ENCODE measurements around the gene SPOCK1.

Gene SPOCK1

DNA sequence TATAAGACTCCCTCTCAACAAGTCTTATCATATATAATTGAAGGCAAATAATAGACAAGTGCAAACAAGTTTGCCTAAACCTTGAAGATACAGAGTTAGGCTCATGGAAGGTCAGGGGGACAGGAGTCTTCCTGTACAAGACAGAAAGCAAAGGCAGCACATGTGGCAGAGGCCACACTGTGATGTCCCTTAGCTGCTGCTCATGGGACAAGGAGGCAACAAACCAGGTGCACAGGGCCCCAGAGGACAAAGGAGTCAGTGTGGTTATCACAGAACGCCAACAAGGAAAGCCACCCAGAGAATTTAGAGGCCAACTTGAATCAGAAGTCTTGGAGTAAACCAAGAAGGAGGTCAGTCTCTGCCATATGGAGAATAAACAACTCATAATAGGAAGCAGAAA is 444.8 kb downstream of the SPOCK1 start:
- DNase-seq, result no peak

DNA sequence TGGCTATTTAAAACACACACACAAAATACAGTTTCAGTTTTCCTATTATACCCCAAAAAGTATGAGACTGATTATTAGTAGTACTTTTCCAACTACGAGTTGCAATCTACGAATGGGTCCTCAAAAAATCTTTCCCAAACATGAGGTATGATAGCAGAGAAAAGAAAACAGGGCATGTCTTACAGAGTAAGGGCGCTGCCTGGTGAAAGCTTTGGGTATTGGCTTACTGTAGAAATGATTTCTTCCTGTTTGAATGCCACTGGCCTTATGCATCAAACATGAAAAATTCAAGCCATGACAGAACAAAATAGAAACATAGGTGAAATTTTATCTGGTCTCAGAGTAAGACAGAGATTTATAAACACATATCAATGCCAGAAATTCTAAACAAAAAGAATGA is 448.0 kb downstream of the SPOCK1 start:
- no peak for DNase-seq

DNA sequence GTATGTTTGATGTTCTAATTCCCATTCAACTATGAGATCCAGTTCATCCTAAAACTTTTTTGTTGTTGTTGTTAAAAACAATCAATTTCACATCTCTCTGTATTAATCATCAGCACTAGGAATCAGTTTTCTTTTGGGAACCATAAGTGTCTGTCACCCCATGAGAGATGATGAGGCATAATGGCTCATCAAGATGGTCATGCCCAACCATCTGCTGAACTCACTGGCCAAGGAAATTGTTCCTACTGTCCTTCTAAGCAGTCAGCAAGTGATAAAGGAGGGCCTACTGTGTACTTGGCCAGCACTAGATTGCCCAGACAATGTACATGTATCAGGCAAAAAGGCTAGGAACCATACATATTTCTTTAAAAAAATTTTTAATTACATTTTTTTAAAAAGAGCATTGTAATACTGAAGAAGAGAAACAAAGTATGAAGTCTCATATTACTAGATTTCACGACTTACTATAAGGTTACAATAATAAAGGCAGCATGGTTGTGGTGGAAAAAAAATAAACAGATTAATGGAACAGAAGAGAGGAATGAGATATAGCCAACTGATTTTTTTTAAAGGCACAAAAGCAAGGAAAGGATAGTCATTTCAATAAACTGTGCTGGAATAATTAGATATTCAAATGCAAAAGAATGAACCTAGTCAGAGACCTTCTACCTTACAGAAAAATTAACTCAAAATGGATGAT is 458.3 kb downstream of the SPOCK1 start:
- DNase-seq, result no peak

DNA sequence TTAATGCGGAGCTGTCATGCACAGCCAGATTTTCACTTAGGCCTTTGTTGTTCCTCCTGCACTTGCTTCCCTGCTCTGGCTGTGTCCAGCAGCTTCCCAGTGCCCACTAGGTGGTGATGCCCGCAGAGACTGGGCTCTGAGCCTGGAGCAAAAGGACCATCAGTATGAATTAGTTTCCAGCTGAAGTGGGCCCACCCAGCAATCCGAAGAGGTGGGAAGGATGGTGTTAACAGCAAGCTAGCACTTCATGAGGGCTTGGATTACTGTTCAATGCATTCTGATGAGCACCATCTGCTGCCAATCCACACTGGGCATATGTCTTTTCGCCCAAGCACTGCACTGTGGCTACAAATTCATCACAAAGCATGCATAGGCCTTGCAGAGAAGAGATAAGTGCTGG is 459.1 kb downstream of the SPOCK1 start:
- no peak for DNase-seq

DNA sequence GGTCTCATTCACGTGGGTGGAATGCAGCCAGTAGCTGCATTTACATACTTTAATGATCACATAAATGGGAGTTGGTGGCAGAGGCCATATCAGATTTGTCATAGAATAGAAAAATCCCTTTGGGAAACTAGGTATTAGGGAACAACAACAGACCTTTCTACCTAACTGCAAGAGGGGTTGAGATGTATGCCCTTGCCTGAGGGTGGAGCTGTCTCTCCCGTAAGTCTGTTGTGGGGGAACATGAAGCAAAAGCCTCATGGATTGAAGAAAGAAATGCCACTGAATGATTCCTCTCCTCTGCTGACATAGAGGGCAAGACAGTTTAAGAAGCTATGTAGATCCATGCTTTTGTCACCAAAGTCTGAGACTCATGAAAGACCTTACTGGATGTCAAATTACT is 461.3 kb downstream of the SPOCK1 start:
- no peak for DNase-seq

DNA sequence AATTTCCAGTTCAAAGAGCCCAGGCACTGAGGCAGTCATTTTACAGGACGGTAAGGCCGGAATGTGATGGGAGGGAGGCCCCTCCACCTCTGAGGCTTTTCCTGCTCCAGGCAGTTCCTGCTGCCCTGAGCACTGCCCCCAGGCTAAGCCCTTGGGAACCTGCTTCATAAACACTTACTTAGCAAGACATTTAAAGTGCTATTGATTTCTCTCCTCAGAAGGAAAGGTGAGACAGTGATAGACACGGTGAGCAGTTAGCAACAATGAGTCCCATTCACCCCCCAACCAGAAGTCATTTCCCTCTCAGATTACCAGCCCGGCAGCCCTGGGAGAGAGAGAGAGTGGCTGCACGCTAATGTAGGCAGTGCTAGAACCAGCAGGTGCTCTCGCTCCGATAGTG is 462.5 kb downstream of the SPOCK1 start:
- DNase-seq, result no peak

DNA sequence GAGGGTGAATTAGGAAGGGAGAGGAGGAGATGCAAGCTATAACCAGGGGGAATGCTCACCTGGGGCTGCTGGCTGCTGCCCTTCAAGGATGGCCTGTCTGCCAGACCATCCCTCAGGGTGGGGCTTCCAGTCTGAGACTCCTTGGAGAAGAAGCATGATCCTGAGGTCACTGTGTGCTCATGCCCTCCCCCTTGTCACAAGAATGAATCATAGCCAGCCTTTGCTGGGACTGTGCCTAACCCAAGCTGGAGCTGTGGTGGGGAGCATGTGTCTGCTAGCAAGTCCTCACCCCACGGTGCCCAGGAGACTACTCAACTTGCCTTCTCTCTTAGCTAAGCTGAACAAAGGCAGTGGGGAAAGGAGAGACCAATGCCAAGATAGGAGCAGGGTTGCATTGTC is 463.6 kb downstream of the SPOCK1 start:
- DNase-seq, result no peak

DNA sequence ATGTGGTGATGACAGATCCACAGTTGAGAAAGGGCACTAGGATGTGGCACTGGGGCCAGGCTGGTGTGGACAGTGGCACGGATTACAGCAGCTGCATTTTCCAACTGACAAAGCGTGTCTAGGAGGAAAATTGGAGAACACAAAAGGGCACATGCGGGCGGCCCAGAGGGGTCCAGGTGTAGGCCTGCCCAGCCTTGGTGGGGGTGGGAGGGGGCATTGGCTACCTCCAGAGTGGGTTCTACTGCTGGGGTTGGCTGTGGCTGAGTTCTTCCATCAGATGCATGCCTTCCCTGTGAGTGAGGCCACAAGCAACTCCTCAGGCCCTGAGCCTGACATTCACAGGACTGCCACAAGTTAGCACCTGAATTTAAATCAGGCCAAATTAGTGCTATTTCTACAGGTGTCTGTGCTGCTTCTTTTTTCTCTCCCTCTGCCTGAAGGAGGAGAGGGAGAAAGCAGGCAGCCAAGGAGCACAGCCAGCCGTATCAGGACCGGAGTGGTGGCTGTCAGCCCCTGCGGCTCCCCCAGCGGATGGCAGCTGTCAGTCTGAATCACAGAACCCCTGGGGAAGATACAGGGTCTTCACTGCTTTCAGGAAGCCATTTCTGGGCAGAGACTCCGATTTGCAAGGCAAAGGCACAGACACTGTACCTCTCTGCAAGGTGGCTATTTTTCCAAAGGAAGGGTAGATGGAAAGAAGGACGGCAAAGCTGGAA is 464.2 kb downstream of the SPOCK1 start:
- no peak for DNase-seq

DNA sequence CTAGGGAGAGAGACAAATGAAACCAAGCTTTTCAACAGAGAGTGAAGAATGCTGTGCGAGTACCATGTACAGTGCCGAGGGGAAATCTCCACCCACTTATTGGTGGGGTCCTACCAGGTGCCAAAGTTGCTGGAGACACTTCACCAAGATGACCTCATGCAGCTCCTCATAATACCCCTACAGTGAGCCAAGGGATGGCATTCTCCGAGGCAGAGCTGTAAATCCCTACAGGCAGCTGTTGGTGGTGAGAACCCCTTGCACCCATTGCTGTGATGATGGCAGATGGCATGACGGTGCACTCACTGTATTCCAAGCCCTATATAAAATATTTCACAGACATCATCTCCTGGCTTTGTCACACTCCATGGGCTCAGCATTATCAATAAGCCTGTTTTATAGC is 464.9 kb downstream of the SPOCK1 start:
- DNase-seq, result no peak

DNA sequence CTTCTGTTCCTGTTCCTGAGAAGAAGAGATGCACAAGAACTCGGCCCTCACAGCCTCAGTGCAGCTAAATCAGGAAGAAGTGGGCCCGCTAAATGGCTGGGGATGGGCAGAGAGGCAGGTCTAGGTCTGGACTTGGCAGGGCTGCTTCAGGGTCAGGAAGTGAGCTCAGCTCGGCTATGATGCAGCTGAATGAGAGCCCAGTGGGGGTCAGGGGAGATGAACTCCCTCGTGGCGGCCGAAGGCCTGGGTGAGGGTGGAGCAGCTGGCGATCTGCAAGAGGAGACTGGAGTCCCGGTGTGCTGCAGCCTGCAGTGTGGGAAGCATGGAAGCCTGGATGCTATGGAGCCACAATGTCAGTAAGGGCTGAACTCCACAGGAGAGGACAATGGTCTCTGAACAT is 466.2 kb downstream of the SPOCK1 start:
- no peak for DNase-seq

DNA sequence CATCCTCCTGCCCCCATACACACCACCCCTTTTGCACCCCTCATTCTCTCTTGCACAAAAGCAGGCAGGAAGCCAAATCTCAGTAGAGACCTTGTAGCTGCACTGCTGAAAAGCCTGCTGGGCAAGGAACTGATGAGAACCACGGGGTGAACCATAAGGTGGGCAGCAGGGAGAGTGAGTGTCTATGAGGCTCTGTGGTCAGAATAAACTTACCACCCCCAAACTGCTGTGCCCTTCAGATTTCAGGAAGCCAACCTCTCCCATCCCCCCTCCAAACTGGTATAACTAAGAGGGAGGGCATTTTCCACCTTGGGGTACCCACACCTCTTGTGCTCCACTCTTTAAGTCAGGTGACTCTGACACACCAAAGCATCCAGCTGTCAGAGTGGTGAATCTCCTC is 471.4 kb downstream of the SPOCK1 start:
- DNase-seq, result no peak

DNA sequence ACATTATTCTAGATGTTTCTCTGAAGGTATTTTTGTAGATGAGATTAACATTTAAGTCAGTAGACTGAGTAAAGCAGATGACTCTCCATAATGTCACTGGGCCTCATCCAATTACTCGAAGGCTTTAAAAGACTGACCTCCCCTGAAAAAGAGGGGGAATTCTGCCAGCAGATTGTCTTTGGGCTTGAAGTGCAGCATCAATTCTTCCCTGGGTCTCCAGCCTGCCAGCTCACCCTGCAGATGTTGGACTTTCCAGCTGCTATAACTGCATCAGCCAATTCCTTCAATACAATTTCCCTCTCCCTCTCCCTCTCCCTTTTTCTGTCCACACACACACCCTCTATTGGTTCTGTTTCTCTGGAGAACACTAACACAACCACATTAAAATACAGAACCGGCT is 472.8 kb downstream of the SPOCK1 start:
- no peak for DNase-seq

DNA sequence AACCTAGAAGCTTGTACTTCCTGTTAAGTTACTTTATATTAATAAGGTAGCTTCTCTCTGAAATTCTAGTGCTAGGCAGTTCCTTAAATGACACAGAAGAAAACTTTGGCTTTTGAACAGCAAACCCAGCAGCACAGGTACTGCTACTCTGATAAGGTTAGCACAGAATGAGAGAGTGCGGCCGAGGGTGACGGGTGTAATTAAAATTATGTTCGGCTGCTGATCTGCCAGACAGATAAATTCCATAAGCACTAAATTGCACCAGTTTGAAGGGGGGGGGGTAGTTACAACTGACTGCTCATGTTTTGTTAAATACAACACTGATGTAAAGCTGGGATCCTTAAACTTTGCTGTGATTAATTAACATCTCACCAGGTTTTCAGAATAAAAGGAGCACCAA is 475.1 kb downstream of the SPOCK1 start:
- DNase-seq, result no peak

DNA sequence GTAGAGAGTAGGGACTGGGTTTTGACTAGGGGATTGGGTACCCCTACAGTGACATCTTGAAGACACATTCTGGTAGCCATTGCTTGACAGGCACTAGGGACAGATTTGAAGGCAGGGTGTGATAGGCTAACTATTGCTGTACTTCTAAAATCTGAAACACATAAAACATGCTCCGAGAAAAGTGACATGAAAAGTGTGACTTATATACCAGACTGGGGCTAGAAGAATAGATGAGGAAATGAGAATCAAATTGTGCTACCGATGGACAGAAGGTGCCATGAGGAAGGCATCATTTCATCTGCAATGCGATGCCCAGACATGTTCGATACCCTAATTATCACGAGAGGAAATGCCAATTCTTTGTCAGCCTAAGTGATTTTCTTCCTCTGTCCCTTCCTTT is 475.8 kb downstream of the SPOCK1 start:
- no peak for DNase-seq

DNA sequence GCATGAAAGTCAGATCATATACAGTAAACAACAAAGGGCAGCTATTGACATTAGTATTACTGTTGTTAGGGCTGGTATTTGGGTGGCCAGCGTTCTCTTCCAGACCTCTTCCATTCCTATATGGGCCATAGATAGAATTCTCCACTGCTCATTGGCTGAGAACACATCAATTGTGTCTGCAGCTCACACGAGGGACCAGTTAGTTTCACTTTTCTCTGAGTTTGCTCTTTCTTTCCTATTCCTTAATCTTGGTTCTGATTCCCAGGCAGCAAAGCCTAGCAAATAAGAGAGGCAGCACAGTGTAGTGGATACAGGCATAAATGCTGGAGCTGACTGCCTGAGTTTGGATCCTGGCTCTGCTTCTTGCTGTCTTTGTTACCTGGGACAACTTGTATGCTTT is 476.4 kb downstream of the SPOCK1 start:
- no peak for DNase-seq

DNA sequence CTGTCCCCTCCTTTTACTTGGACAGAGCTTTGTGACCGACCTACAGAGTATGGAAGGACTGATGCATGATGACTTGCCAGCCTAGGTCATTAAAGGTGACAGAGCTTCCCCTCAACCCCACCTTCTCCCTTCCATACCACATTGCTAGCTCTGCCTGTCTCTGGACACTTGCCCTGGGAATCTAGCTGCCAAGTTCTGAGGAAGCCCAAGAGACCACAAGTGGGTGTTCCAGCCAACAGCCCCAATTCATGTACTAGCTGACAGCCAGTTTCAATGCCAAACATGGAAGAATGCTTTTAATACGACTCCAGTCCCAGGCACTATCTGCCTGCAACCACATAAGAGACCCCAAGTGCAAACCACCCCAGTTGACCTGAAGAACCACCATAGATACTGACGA is 477.1 kb downstream of the SPOCK1 start:
- DNase-seq, result no peak

DNA sequence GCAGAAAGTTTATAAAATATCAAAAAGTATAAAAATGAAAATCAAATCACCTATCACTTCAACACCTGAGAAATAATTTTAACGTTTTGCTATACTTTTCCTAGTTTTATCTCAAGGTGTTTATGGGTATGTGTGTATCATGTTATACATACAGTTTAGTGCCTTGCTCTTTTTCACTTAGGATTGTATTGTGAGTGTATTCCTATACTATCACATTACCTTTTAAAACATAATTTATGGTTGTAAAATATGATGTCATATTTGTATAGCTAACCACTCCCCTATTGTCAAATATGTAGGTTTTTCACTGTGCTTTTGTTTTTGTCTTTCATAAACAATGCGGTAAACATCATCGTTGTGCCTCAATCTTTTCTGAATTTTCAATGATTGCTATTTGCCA is 479.9 kb downstream of the SPOCK1 start:
- no peak for DNase-seq

DNA sequence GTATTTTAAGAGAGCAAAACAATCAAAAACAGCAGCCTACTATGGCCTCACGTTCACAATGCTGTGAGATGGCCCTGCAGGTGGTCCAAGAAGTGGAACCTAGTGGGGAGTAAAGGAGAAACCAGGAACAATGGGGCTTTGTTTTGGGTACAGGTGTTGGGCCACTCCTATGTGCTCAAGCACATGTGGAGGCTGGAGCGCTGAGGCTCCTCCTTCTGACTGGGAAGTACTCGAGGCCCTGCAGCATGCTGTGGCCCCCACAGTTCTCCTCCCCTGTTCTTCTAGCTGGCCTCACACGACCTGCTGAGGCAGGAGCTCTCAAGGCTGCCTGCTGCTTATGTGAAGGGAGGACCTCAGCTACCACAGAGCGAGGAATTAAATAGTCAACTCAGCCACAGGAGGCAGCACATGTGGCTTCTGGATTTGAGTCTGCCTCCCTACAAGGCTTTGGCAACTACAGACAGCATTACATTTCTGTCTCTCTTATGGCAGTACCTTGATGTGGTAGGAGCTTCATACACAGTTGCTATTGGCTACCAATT is 482.3 kb downstream of the SPOCK1 start:
- DNase-seq, result no peak

DNA sequence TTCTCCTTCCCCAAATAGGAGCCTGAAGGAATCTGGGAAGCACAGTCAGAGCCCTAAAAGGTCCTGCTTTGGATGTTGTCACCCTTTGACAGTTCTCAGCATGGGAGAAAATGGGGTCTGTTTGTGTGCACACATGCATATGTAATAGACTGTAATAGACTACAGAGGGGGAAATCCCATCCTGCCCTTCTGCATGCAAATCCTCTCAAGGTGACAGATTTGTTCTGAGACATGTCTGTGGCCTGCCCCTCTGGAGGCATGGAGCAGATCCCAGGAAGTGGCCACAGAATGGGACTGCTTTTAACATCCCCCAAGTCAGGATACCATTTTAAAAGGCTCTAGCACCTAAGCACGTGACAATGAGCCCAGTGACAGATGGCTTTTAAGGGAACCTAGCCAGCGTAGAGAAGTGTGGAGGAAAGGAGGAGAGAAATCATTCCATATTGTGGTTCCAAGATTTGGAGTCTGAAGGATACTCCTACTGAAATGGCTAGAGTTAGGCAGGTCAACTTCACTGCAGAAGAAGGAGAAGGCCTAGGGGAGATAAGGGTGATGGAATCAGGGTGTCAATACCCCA is 483.5 kb downstream of the SPOCK1 start:
- DNase-seq, result no peak

DNA sequence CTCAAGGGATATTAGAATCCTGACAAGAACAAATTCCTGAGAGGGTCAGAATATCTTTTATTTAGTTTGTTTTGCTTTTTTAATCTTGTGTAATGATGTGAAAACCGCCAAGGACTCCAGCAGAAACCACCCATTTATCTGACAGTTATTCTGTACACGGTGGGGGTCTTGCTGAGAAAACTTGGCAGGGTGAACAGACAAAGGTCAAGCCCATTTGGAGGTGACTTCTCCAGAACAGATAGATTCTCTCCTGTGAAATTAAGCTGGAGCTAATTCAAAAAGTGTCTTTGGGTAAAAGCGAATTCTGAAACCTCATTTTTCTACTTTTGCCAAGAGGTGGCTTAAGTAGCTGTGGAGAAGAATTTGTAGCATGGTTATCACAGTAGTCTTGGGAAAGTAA is 484.4 kb downstream of the SPOCK1 start:
- DNase-seq, result no peak

DNA sequence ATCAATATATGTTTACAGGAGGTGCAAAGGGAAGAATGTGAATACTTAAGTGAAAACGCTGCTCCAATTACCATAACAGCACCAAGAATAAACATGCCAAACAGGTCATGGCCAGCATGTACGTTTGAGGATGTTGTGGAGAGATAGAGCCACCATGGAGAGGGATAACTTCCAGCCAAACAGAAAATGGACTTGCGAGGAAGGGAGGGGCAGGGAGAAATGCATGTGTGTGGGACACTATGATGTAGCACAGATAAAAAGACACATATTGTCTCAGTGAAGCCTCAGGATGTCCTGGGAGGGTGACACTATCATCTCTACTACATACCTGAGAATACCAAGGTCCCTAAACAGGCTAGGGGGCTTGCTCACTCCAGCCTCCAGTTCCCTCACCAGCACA is 488.9 kb downstream of the SPOCK1 start:
- DNase-seq, result no peak

DNA sequence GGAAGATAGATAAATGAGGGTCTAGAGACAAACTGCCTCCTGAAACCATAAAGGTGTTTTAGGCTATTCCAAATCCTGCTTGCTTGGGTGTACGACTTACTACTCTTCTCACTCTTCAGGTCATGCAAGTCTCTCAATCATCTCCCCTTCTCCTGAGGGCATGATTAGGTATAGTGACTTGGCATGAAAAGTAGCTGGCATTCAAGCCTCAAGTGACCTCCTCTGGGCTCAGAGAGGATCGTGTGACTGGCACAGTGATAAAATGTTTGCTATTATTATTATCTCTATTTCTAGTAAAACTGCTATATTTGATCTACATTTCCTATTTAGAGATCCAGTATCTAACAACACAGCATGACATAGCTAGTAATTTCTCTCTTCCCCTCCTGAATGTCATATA is 494.8 kb downstream of the SPOCK1 start:
- no peak for DNase-seq

DNA sequence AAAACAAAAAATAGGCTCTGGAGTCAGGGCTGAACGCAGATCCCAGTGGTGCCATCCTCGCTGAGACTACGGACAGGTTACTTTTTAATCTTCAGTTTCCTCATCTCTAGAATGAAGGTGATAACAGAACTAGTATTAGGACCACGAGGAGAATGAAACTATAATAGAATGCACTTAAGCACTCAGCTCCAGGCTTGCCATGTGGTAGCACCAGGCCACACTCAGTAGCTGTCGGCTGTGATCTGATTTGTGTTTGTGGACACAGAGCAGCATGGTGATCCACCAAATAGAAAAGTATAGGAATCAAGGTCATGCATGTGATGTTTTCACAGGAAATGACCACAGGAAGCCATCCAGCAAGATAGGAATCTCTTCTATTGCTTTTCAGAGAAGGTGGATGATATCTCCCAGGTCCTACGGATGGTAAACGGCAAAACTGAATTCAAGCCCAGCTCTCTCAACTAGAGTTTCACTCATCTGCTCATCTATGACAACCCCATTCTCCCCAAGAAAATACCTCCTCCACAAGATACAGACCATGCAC is 498.0 kb downstream of the SPOCK1 start:
- no peak for DNase-seq

DNA sequence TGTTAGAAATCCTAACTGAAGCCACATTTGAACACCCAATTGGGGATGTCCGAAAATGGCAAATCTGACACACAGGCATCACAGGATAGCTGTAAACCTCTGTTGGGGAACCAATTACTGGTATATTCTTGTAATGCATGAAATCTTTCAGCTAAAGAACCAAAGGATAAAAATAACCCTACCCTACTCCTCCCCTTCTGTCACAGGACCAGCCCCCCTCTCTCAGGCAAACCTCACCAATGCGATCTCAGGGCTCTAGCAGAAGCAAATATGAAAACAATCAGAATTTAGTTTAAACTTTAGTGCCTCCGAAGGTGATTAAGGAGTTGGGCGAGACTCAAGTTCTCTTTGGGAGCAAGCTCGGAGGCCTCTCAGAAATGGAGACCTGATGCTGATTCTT is 499.3 kb downstream of the SPOCK1 start:
- DNase-seq, result no peak

Data from T-helper 1 cell (primary cell).